IMR-90 (cell line): ENCODE results near the gene COL19A1. TPM values are rescaled to one million over a fixed set of nuclear protein-coding genes. Genes with fewer than 3 reads are reported as not detected.

ENCODE experiments used
- ATAC-seq: fragments of 200-7000 bp; cut with Tn5 transposase; 2 replicates; pipeline ENCODE4 v1.9.1; 2020; ENCODE audit warnings: low read depth, mild to moderate bottlenecking, moderate library complexity
- BruUV-seq: library from RNA; stranded (reverse); fragments of 400-500 nt; replicated peaks from 2 replicates; lab custom pipeline; 2021; lab: Mats Ljungman, UMichigan
- CTCF ChIA-PET: fragments of 300-600 bp; formaldehyde crosslinking; extraction: SDS; loops from one replicate; lab custom pipeline; 2021; ENCODE audit warnings: antibody characterized with exemption; lab: Yijun Ruan, JAX
- POLR2A ChIA-PET: fragments of 300-600 bp; sonication (Branson Sonifier 250); formaldehyde crosslinking; loops from one replicate; lab custom pipeline; 2022; ENCODE audit warnings: antibody characterized with exemption; ENCODE audit not compliant: unreplicated experiment; lab: Charles Lee
- DNase-seq: peaks from one replicate; pipeline ENCODE4 v3.0.0; 2013
- H2AFZ ChIP-seq: replicated peaks from 2 replicates; pipeline ENCODE3; 2013; ENCODE audit warnings: low read length, mild to moderate bottlenecking; ENCODE audit not compliant: poor library complexity
- H2AK5ac ChIP-seq: 2 replicates; pipeline ENCODE4 v1.6.1; 2013; ENCODE audit warnings: low read depth, low read length, inconsistent platforms
- H2AK9ac ChIP-seq: replicated peaks from 2 replicates; pipeline ENCODE3; 2013; ENCODE audit warnings: mild to moderate bottlenecking, low read depth, low read length, moderate library complexity; ENCODE audit not compliant: poor library complexity
- H2BK120ac ChIP-seq: 2 replicates; pipeline ENCODE4 v1.6.1; 2013; ENCODE audit warnings: low read depth, low read length, inconsistent platforms
- H2BK15ac ChIP-seq: 3 replicates; pipeline ENCODE4 v1.6.1; 2013; ENCODE audit warnings: low read depth, low read length, inconsistent platforms
- H2BK20ac ChIP-seq: 2 replicates; pipeline ENCODE4 v1.6.1; 2013; ENCODE audit warnings: low read depth, mild to moderate bottlenecking, inconsistent platforms, low read length, moderate library complexity
- H2BK5ac ChIP-seq: 2 replicates; pipeline ENCODE4 v1.6.1; 2013; ENCODE audit warnings: mild to moderate bottlenecking, low read depth, low read length, inconsistent platforms; ENCODE audit not compliant: poor library complexity, severe bottlenecking
- H3K14ac ChIP-seq: replicated peaks from 2 replicates; pipeline ENCODE4 v1.6.1; 2013; ENCODE audit warnings: low read depth, low read length, inconsistent platforms
- H3K18ac ChIP-seq: 2 replicates; pipeline ENCODE4 v1.6.1; 2013; ENCODE audit warnings: low read depth, low read length, control low read depth
- H3K23ac ChIP-seq: 2 replicates; pipeline ENCODE4 v1.6.1; 2013; ENCODE audit warnings: low read depth, low read length, inconsistent platforms
- H3K27ac ChIP-seq: 2 replicates; pipeline ENCODE4 v1.5.1; 2013; ENCODE audit warnings: mild to moderate bottlenecking, control low read depth, low read length; ENCODE audit not compliant: insufficient read depth
- H3K27me3 ChIP-seq: 2 replicates; pipeline ENCODE4 v1.6.1; 2013; ENCODE audit warnings: low read length; ENCODE audit not compliant: control insufficient read depth, insufficient read depth
- H3K36me3 ChIP-seq: 2 replicates; pipeline ENCODE4 v1.6.1; 2013; ENCODE audit warnings: low read length, mixed read lengths; ENCODE audit not compliant: control insufficient read depth, insufficient read depth
- H3K4ac ChIP-seq: 2 replicates; pipeline ENCODE4 v1.6.1; 2013; ENCODE audit warnings: low read depth, low read length, inconsistent platforms
- H3K4me1 ChIP-seq: 2 replicates; pipeline ENCODE4 v1.6.1; 2013; ENCODE audit warnings: low read length, mixed read lengths; ENCODE audit not compliant: control insufficient read depth, insufficient read depth
- H3K4me2 ChIP-seq: 2 replicates; pipeline ENCODE4 v1.6.1; 2013; ENCODE audit warnings: low read depth, mild to moderate bottlenecking, control low read depth, low read length, moderate library complexity
- H3K4me3 ChIP-seq: 2 replicates; pipeline ENCODE4 v1.5.1; 2013; ENCODE audit warnings: low read depth, mild to moderate bottlenecking, control low read depth, low read length, moderate library complexity; ENCODE audit not compliant: insufficient read depth
- H3K56ac ChIP-seq: 2 replicates; pipeline ENCODE4 v1.6.1; 2013; ENCODE audit warnings: low read length, inconsistent platforms; ENCODE audit not compliant: insufficient read depth; ENCODE audit errors: extremely low read depth
- H3K79me1 ChIP-seq, 2 experiments: 2 replicates each; pipeline ENCODE4 v1.6.1; 2013; ENCODE audit warnings: low read length in 2 of 2, inconsistent platforms in 1 of 2, low read depth in 1 of 2
- H3K9ac ChIP-seq: 2 replicates; pipeline ENCODE4 v1.6.1; 2013; ENCODE audit warnings: low read depth, low read length, control low read depth
- H3K9me1 ChIP-seq: 2 replicates; pipeline ENCODE4 v1.6.1; 2013; ENCODE audit warnings: low read length, inconsistent platforms; ENCODE audit not compliant: insufficient read depth
- H3K9me3 ChIP-seq: 2 replicates; pipeline ENCODE4 v1.6.1; 2013; ENCODE audit warnings: low read length; ENCODE audit not compliant: control insufficient read depth, insufficient read depth
- H4K20me1 ChIP-seq: 2 replicates; pipeline ENCODE4 v1.6.1; 2013; ENCODE audit warnings: low read length, inconsistent platforms; ENCODE audit not compliant: insufficient read depth
- H4K5ac ChIP-seq: 2 replicates; pipeline ENCODE4 v1.6.1; 2013; ENCODE audit warnings: mild to moderate bottlenecking, low read depth, low read length, control low read depth
- H4K8ac ChIP-seq, 2 experiments: 2 replicates each; pipeline ENCODE4 v1.6.1; 2013; ENCODE audit warnings: low read depth in 2 of 2, low read length in 2 of 2, control low read depth in 1 of 2, inconsistent platforms in 1 of 2
- H4K91ac ChIP-seq: 2 replicates; pipeline ENCODE4 v1.6.1; 2013; ENCODE audit warnings: low read depth, low read length, inconsistent platforms; ENCODE audit not compliant: insufficient read depth
- BHLHE40 ChIP-seq: fragments of 150-350 bp; IDR thresholded peaks from 2 replicates; pipeline ENCODE4 v1.6.1; 2016; ENCODE audit warnings: mild to moderate bottlenecking, low read depth, low read length
- CEBPB ChIP-seq: IDR thresholded peaks from 2 replicates; pipeline ENCODE4 v1.6.1; 2012; ENCODE audit warnings: low read depth, low read length, improper control_type of control experiment
- CHD1 ChIP-seq: IDR thresholded peaks from 2 replicates; pipeline ENCODE4 v1.6.1; 2012; ENCODE audit warnings: low read depth, low read length, improper control_type of control experiment
- CTCF ChIP-seq: conservative IDR thresholded peaks from 2 replicates; pipeline ENCODE4 v1.5.1; 2012; ENCODE audit warnings: mild to moderate bottlenecking, low read depth, low read length, improper control_type of control experiment
- FOS ChIP-seq: fragments of 150-350 bp; IDR thresholded peaks from 2 replicates; pipeline ENCODE4 v1.6.1; 2016; ENCODE audit warnings: low read depth, low read length
- MAFK ChIP-seq: IDR thresholded peaks from 2 replicates; pipeline ENCODE4 v1.6.1; 2012; ENCODE audit warnings: low read depth, low read length, improper control_type of control experiment
- MAZ ChIP-seq: IDR thresholded peaks from 2 replicates; pipeline ENCODE4 v1.6.1; 2012; ENCODE audit warnings: low read depth, mild to moderate bottlenecking, low read length, improper control_type of control experiment, moderate library complexity, borderline replicate concordance
- MXI1 ChIP-seq: IDR thresholded peaks from 2 replicates; pipeline ENCODE4 v1.6.1; 2012; ENCODE audit warnings: low read depth, mild to moderate bottlenecking, low read length, moderate library complexity, borderline replicate concordance
- NFE2L2 ChIP-seq: fragments of 150-350 bp; IDR thresholded peaks from 2 replicates; pipeline ENCODE4 v1.6.1; 2016; ENCODE audit warnings: low read depth, mild to moderate bottlenecking, low read length
- POLR2A ChIP-seq: IDR thresholded peaks from 2 replicates; pipeline ENCODE4 v1.6.1; 2012; ENCODE audit warnings: mild to moderate bottlenecking, low read depth, low read length
- RAD21 ChIP-seq: IDR thresholded peaks from 2 replicates; pipeline ENCODE4 v1.6.1; 2012; ENCODE audit warnings: low read length, improper control_type of control experiment
- RCOR1 ChIP-seq: IDR thresholded peaks from 2 replicates; pipeline ENCODE4 v1.6.1; 2012; ENCODE audit warnings: mild to moderate bottlenecking, low read length, improper control_type of control experiment; ENCODE audit not compliant: insufficient replicate concordance
- RFX5 ChIP-seq: IDR thresholded peaks from 2 replicates; pipeline ENCODE4 v1.8.0; 2012; ENCODE audit warnings: low read depth, mild to moderate bottlenecking, low read length, moderate library complexity
- SMC3 ChIP-seq: fragments of 150-350 bp; IDR thresholded peaks from 2 replicates; pipeline ENCODE4 v1.6.1; 2016; ENCODE audit warnings: low read depth, mild to moderate bottlenecking, antibody characterized with exemption, low read length, moderate library complexity
- WGBS, 2 experiments: methylation state at CpG; one replicate each; pipeline versions ENCODE4 v1.1.5 to v1.1.7; 2013; ENCODE audit warnings: missing lambda C conversion rate in 2 of 2; ENCODE audit not compliant: insufficient read length in 1 of 2; ENCODE audit errors: extremely low coverage in 2 of 2; 5-methylcytosine and 5-hydroxymethylcytosine counted together
- dilution Hi-C: fragments of 300-500 bp; cut with HindIII; formaldehyde crosslinking; loops from one replicate; pipeline ENCODE4 v1.14.3; 2018; ENCODE audit warnings: low sequenced_read_pairs; ENCODE audit not compliant: unreplicated experiment
- in situ Hi-C: fragments of 300-500 bp; cut with MboI; formaldehyde crosslinking; loops from 3 replicates; pipeline ENCODE4 v1.14.3; 2019; ENCODE audit warnings: low sequenced_read_pairs, inconsistent platforms, mixed read lengths
- intact Hi-C: fragments of 100-400 bp; cut with micrococcal nuclease; formaldehyde crosslinking; loops from 2 replicates; pipeline ENCODE4 v1.10.0; 2022
- polyA plus RNA-seq, 3 experiments: library from polyadenylated mRNA; depleted of rRNA; stranded (reverse); fragments of >200 nt; gene quantifications; 2 replicates each; pipeline ENCODE4 v1.2.3, GENCODE V29; 2012; ENCODE audit warnings: low replicate concordance in 1 of 3
- total RNA-seq: library from RNA; depleted of rRNA; stranded (reverse); fragments of >200 nt; gene quantifications from 2 replicates; pipeline ENCODE4 v1.2.3, GENCODE V29; 2012
- TF ChIP-seq, protein P1 (sequence below): fragments of 150-350 bp; IDR thresholded peaks from 2 replicates; pipeline ENCODE4 v1.6.1; 2017; ENCODE audit warnings: mild to moderate bottlenecking, antibody characterized with exemption, low read length, low read depth

COL19A1 gene
- total and polyA plus RNA-seq, 2 of the 4 experiments (the other 2 are of a cell fraction) = under 0.01 TPM; not detected in 1

DNA sequence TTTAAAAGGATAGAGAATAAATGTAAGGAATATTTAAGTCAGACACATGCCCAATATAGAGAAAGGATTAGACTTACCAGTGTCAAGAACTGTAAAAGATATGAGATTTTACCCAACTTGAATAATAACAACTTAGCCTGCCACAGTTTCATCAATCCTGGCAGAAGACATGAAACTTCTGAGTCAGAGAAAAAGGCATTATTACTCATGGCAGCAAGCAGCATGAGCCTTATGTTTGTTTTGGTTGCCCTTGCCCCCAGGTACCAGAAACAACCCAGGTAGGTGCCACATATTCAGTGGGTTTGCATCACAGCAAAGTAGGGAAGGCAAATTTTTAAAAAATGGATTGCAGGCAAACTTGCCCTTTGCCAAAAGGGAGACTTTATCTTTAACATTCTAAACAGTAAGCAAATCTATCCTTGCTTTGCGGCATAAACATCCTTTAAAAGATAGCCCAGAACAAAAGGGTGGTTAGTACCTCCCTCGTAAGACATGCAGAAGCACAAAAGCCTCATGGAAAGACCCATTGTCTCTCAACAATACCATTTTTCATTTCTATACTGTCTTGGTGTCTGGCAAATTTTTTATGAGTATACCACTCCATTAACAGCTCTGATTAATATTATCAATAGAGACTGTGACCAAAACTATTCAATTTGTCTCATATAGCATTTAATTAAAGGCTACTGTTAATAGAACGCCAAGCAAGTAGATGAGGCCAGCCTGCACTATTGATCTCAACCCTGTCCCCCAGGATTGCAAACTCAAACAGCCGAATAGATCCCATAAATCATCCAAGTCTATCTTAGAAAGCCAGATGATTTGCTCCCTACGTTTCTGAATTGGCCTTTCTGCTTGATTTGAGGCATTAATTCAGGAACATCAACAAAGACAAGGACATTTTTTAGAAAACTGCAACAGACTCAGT, 185.1 kb downstream of the COL19A1 start:
- no TSS peak for BruUV-seq
- Histone ChIP-seq H2BK20ac (no peak overlapping the region), H2AFZ (no peak overlapping the region), H3K18ac (no peak overlapping the region), H4K91ac (no peak overlapping the region), H3K4ac (no peak overlapping the region), H3K27ac (no peak overlapping the region), H3K23ac (no peak overlapping the region), H3K9ac (no peak overlapping the region), H3K4me1 (no peaks in the 10 kb centered on the region), H4K8ac (no peak overlapping the region), H3K36me3 (no peaks in the 10 kb centered on the region), H2BK15ac (no peak overlapping the region), H4K20me1 (no peaks in the 10 kb centered on the region), H3K56ac (no peak overlapping the region), H4K5ac (no peak overlapping the region), H3K14ac (no peak overlapping the region), H3K9me3 (no peaks in the 10 kb centered on the region), H3K9me1 (no peaks in the 10 kb centered on the region), H2AK9ac (no peak overlapping the region), H3K27me3 (no peaks in the 10 kb centered on the region), H2BK120ac (no peak overlapping the region), H2BK5ac (no peak overlapping the region), H2AK5ac (no peak overlapping the region), H3K4me3 (no peak overlapping the region), H3K4me2 (no peak overlapping the region), H3K79me1 (no peaks in the 10 kb centered on the region)
- ChIA-PET POLR2A (no interaction called here), CTCF (interaction anchor here (1.0 kb wide), 1 partner anchor 86 kb away, joined by 3 read pairs; no protein-coding TSS in a partner anchor)
- intact Hi-C loops = no loop called here
- DNase-seq (no peak), ATAC-seq (no peak)
- in situ Hi-C loops = no loop called here
- no CpG with 5 or more reads among the region's 5 CpGs for WGBS, 2 experiments
- dilution Hi-C loops = no loop called here
- TF ChIP-seq MXI1 = no peak
- no peak for TF ChIP-seq CEBPB
- no peak for TF ChIP-seq NFE2L2
- TF ChIP-seq, protein P1, sequence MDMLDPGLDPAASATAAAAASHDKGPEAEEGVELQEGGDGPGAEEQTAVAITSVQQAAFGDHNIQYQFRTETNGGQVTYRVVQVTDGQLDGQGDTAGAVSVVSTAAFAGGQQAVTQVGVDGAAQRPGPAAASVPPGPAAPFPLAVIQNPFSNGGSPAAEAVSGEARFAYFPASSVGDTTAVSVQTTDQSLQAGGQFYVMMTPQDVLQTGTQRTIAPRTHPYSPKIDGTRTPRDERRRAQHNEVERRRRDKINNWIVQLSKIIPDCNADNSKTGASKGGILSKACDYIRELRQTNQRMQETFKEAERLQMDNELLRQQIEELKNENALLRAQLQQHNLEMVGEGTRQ = no peak
- no peak for TF ChIP-seq RCOR1
- no peak for TF ChIP-seq CHD1
- TF ChIP-seq CTCF = no peak
- no peak for TF ChIP-seq SMC3
- no peak for TF ChIP-seq FOS
- TF ChIP-seq MAZ = no peak
- no peak for TF ChIP-seq RAD21
- TF ChIP-seq RFX5 = no peak
- no peak for TF ChIP-seq POLR2A
- TF ChIP-seq BHLHE40 = no peak
- TF ChIP-seq MAFK = no peak
